Spleen (tissue), 11 donors: ENCODE data around the gene FBXL20. TPM values are rescaled to one million over a fixed set of nuclear protein-coding genes. Genes with fewer than 3 reads are reported as not detected.

Source experiments
- DNase-seq: peaks from one replicate; pipeline ENCODE4 v3.0.0-alpha.2; 2020
- H3K27ac ChIP-seq, 8 donors: fragments of 200-600 bp; sonication (generic) in 7 of 8; 1 replicate in 4 of 8; 2 replicates in 4 of 8; pipeline versions ENCODE4 v1.5.0 to v1.8.0; 2016 to 2021; ENCODE audit warnings: inconsistent platforms in 4 of 8, mild to moderate bottlenecking in 4 of 8, moderate library complexity in 1 of 8
- H3K27me3 ChIP-seq, 7 donors: fragments of 200-600 bp; sonication (generic) in 6 of 7; replicated peaks in 1 of 7; 1 replicate in 4 of 7; 2 replicates in 3 of 7; pipeline versions ENCODE4 v1.5.0 to v1.8.0; 2016 to 2021; ENCODE audit warnings: inconsistent platforms in 3 of 7, mild to moderate bottlenecking in 1 of 7
- H3K36me3 ChIP-seq, 6 donors: fragments of 200-600 bp; sonication (generic) in 5 of 6; 1 replicate in 4 of 6; 2 replicates in 2 of 6; pipeline versions ENCODE4 v1.5.0 to v1.8.0; 2016 to 2021; ENCODE audit warnings: inconsistent platforms in 2 of 6
- H3K4me1 ChIP-seq, 6 donors: fragments of 200-600 bp; sonication (generic) in 5 of 6; 1 replicate in 3 of 6; 2 replicates in 3 of 6; pipeline versions ENCODE4 v1.5.0 to v1.8.0; 2016 to 2021; ENCODE audit warnings: inconsistent platforms in 3 of 6
- H3K4me3 ChIP-seq, 8 donors: fragments of 200-600 bp; sonication (generic) in 7 of 8; 1 replicate in 4 of 8; 2 replicates in 4 of 8; pipeline versions ENCODE4 v1.5.0 to v1.8.0; 2016 to 2021; ENCODE audit warnings: inconsistent platforms in 4 of 8, mild to moderate bottlenecking in 4 of 8, moderate library complexity in 2 of 8
- H3K9me3 ChIP-seq, 8 donors: fragments of 200-600 bp; sonication (generic) in 7 of 8; 1 replicate in 4 of 8; 2 replicates in 4 of 8; pipeline versions ENCODE4 v1.5.0 to v1.8.0; 2016 to 2021; ENCODE audit warnings: inconsistent platforms in 4 of 8
- CTCF ChIP-seq, 11 experiments: fragments of 200-600 bp in 7 of 11; fragments of 450-650 bp in 4 of 11; sonication (generic) in 4 of 11; IDR thresholded peaks in 8 of 11; conservative IDR thresholded peaks in 3 of 11; 1 replicate in 7 of 11; 2 replicates in 4 of 11; pipeline versions ENCODE4 v1.4.0 to v1.8.0; 2016 to 2021; ENCODE audit warnings: antibody characterized with exemption in 11 of 11, inconsistent platforms in 4 of 11, mild to moderate bottlenecking in 1 of 11
- POLR2A ChIP-seq, 3 donors: fragments of 450-650 bp; IDR thresholded peaks; one replicate each; pipeline ENCODE4 v1.5.1; 2017; ENCODE audit warnings: antibody characterized with exemption in 3 of 3, mild to moderate bottlenecking in 1 of 3
- POLR2AphosphoS5 ChIP-seq, 3 donors: sonication (generic); formaldehyde crosslinking; IDR thresholded peaks; one replicate each; pipeline ENCODE4 v1.5.1; 2017; ENCODE audit warnings: antibody characterized with exemption in 3 of 3
- WGBS, 5 donors: extraction: QIAGEN DNeasy Blood & Tissue Kit in 3 of 5; methylation state at CpG; one replicate each; pipeline versions ENCODE4 v1.1.5 to v1.1.7; 2013 to 2018; 5-methylcytosine and 5-hydroxymethylcytosine counted together
- intact Hi-C: fragments of 100-400 bp; cut with DNase I; formaldehyde crosslinking; loops from one replicate; pipeline ENCODE4 v1.15.0; 2023; ENCODE audit warnings: low total_unique reads
- polyA plus RNA-seq, 3 donors: library from polyadenylated mRNA; stranded (reverse); fragments of 200-250 nt; gene quantifications; one replicate each; pipeline ENCODE4 v1.2.1, GENCODE V29; 2013
- total RNA-seq, 7 donors: library from RNA; depleted of rRNA in 3 of 7; stranded (reverse); fragments of >200 nt in 3 of 7; fragmentation: NEBNext Ultra II Directional in 4 of 7; extraction: Animal tissue kit (Norgen Biotek cat#: 25700) in 4 of 7; gene quantifications; one replicate each; pipeline versions ENCODE4 v1.1.0 to v1.2.1, GENCODE V29; 2016 to 2021
- donor health status: healthy with polysubstance abuse.
- donor health status: DM: no; HTN: no; CAD: no; lungs with moderate emphysema.
- donor health status: DM: no; HTN: no; CAD: no.
- donor health status: Bipolar disorder and iron deficiency.
- donor health status: healthy.
- donor health status: DM: no; HTN: no; CAD: no.
- donor health status: DM: yes; HTN: yes; CAD: no.

FBXL20 gene
- total and polyA plus RNA-seq, 10 donors: 1.9 to 28.0 (median 24.0) TPM

GRCh38 chr17:39328815-39329214, 72.6 kb downstream of the FBXL20 start:
- WGBS, 5 donors: 67 to 88% (median 85%) methylated on average over 1 of the region's 1 CpG
- intact Hi-C loops: no loop called here

GRCh38 chr17:39327109-39327508, 74.3 kb downstream of the FBXL20 start:
- Histone ChIP-seq H3K27ac (no peak overlapping the region), H3K4me1 (peaks cover 0 to 29% (median 9%) of the 10 kb centered on the region in 6 donors), H3K27me3 (no peaks in the 10 kb centered on the region), H3K36me3 (no peaks in the 10 kb centered on the region), H3K9me3 (no peaks in the 10 kb centered on the region), H3K4me3 (no peak overlapping the region)
- DNase-seq: no peak
- TF ChIP-seq POLR2AphosphoS5 (IDR thresholded peaks at IDR 0.05) (no peak), CTCF (IDR thresholded peaks at IDR 0.05 in 8 of 11, conservative IDR thresholded peaks at IDR 0.05 in 3 of 11) (no peak), POLR2A (IDR thresholded peaks at IDR 0.05) (no peak)
- intact Hi-C loops: no loop called here
- 92 to 100% (median 97%) methylated on average over 4 of the region's 4 CpGs for WGBS, 5 donors

More at GRCh38 chr17:39328815-39329214, 72.6 kb downstream of the FBXL20 start:
- TF ChIP-seq POLR2A (IDR thresholded peaks at IDR 0.05): no peak
- no peak for TF ChIP-seq POLR2AphosphoS5 (IDR thresholded peaks at IDR 0.05)
- no peak for TF ChIP-seq CTCF (IDR thresholded peaks at IDR 0.05 in 8 of 11, conservative IDR thresholded peaks at IDR 0.05 in 3 of 11)
- no peak overlapping the region for H3K27ac ChIP-seq
- no peaks in the 10 kb centered on the region for H3K27me3 ChIP-seq
- H3K4me1 ChIP-seq: peaks cover 0 to 21% (median 9%) of the 10 kb centered on the region in 6 donors
- DNase-seq: no peak
- H3K4me3 ChIP-seq: no peak overlapping the region
- H3K36me3 ChIP-seq: no peaks in the 10 kb centered on the region
- H3K9me3 ChIP-seq: no peaks in the 10 kb centered on the region

- intact Hi-C loops: no loop called here
- H3K36me3 ChIP-seq: no peaks in the 10 kb centered on the region
- no peaks in the 10 kb centered on the region for H3K27me3 ChIP-seq
- WGBS, 5 donors: 46 to 62% (median 56%) methylated on average over 4 of the region's 4 CpGs
- TF ChIP-seq POLR2A (IDR thresholded peaks at IDR 0.05): no peak
- TF ChIP-seq CTCF (IDR thresholded peaks at IDR 0.05 in 8 of 11, conservative IDR thresholded peaks at IDR 0.05 in 3 of 11): no peak
- no peak for TF ChIP-seq POLR2AphosphoS5 (IDR thresholded peaks at IDR 0.05)
- H3K4me1 ChIP-seq: peaks cover 0 to 29% (median 9%) of the 10 kb centered on the region in 6 donors
- no peak overlapping the region for H3K4me3 ChIP-seq
- H3K9me3 ChIP-seq: no peaks in the 10 kb centered on the region
- H3K27ac ChIP-seq: peak overlapping the region in 4 of 8 donors; percentile 1 to 49 (median 19)
- no peak for DNase-seq
These were observed 75.7 kb downstream of the FBXL20 start for GRCh38 chr17:39325528-39326240.

GRCh38 chr17:39318636-39319035, 82.8 kb downstream of the FBXL20 start:
- H3K36me3 ChIP-seq: peaks cover 0 to 12% (median 0%) of the 10 kb centered on the region in 6 donors
- H3K4me1 ChIP-seq: peaks cover 0 to 12% (median 0%) of the 10 kb centered on the region in 6 donors
- H3K27ac ChIP-seq: peak overlapping the region in 6 of 8 donors; percentile 4 to 35 (median 21)
- no peaks in the 10 kb centered on the region for H3K9me3 ChIP-seq
- intact Hi-C loops: no loop called here
- TF ChIP-seq CTCF (IDR thresholded peaks at IDR 0.05 in 8 of 11, conservative IDR thresholded peaks at IDR 0.05 in 3 of 11): no peak
- TF ChIP-seq POLR2A (IDR thresholded peaks at IDR 0.05): no peak
- no peak for TF ChIP-seq POLR2AphosphoS5 (IDR thresholded peaks at IDR 0.05)
- no peak overlapping the region for H3K4me3 ChIP-seq
- DNase-seq: no peak
- WGBS, 5 donors: 88 to 96% (median 89%) methylated on average over 8 of the region's 8 CpGs
- H3K27me3 ChIP-seq: no peaks in the 10 kb centered on the region
